ENCODE measurements around the gene SPNS2. TPM values are rescaled to one million over a fixed set of nuclear protein-coding genes. Genes with fewer than 3 reads are reported as not detected.

SPNS2 gene
- total RNA-seq, 1 experiment from 2014 or later = 1.6 TPM

DNA sequence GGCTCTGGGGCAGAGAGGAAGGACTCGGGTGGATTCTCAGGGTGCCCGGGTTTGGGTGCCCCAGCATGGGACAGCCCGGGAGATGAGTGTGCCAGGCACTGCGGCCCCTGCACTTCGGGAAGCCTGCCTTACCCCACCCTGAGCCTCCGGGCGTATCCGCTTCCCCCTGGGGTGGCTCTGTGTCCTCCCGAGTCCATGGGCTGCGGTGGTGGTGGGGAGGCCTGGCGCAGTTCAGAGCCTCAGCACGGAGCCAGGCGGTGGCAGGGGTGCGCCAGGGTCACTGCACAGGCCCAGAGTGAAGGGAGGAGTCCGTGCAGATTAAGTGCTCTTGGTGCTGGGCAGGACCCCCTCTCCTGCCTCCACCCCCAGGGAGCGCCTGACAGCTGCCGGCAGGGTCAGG lies 35.8 kb downstream of the SPNS2 start:
- Histone ChIP-seq H3K27me3 (ENCODE audit: insufficient read depth, low read length) (no peaks in the 10 kb centered on the region), H3K9me3 (ENCODE audit: control insufficient read depth in 1 of 2, insufficient read depth in 1 of 2, low read depth in 1 of 2, low read length in 2 of 2) (no peaks in the 10 kb centered on the region), H3K4me3 (replicated peaks in 1 of 2; ENCODE audit: low read depth in 1 of 2, low read length in 2 of 2) (no peak overlapping the region), H3K9ac (ENCODE audit: low read length) (no peak overlapping the region), H3K79me2 (ENCODE audit: insufficient read depth, low read length) (no peaks in the 10 kb centered on the region), H2AFZ (ENCODE audit: low read depth, low read length, poor library complexity, severe bottlenecking) (no peak overlapping the region), H3K4me2 (ENCODE audit: low read length) (peak overlapping the region; percentile 31), H3K36me3 (ENCODE audit: control insufficient read depth in 1 of 2, insufficient read depth in 2 of 2, low read length in 2 of 2) (peaks cover 6 to 16% of the 10 kb centered on the region in 2 experiments; a peak in 3 of 4 replicates), H3K27ac (ENCODE audit: low read depth, low read length) (peak overlapping the region; percentile 6), H3K4me1 (ENCODE audit: control insufficient read depth in 1 of 2, insufficient read depth in 2 of 2, low read length in 2 of 2) (peaks cover 8 to 19% of the 10 kb centered on the region in 2 experiments; a peak in 3 of 4 replicates), H3K9me2 (ENCODE audit: insufficient read depth) (no peaks in the 10 kb centered on the region), H4K20me1 (ENCODE audit: insufficient read depth) (no peaks in the 10 kb centered on the region; the same call in 1 of the 2 replicates)
- BruUV-seq (replicated peaks) = no TSS peak
- TF ChIP-seq RAD21 (IDR thresholded peaks at IDR 0.05; ENCODE audit: low read depth) (no peak), CBX3 (IDR thresholded peaks at IDR 0.05; ENCODE audit: low read depth) (no peak), EGR1 (IDR thresholded peaks at IDR 0.05; ENCODE audit: low read depth) (no peak), SP1 (IDR thresholded peaks at IDR 0.05; ENCODE audit: low read depth) (no peak)
- ATAC-seq (peak; percentile 20), DNase-seq (ENCODE audit: low read depth, low spot score) (no peak)
- ChIA-PET RAD21 (ENCODE audit: low non-redundant PET in 1 of 2, low total read pairs in 2 of 2, uncharacterized antibody in 2 of 2, unreplicated experiment in 2 of 2) (interaction anchor here in 1 of 2 experiments (1.1 kb wide), 1 partner anchor 114 kb away, joined by 3 read pairs; no protein-coding TSS in a partner anchor), CTCF (interaction anchor here (1.1 kb wide), 1 partner anchor 113 kb away, joined by 3 read pairs; no protein-coding TSS in a partner anchor), POLR2A (no interaction called here)
- intact Hi-C loops (cut with micrococcal nuclease) = loop anchor here (5.0 kb wide), 1 partner anchor 112 kb away; no protein-coding TSS in a partner anchor

DNA sequence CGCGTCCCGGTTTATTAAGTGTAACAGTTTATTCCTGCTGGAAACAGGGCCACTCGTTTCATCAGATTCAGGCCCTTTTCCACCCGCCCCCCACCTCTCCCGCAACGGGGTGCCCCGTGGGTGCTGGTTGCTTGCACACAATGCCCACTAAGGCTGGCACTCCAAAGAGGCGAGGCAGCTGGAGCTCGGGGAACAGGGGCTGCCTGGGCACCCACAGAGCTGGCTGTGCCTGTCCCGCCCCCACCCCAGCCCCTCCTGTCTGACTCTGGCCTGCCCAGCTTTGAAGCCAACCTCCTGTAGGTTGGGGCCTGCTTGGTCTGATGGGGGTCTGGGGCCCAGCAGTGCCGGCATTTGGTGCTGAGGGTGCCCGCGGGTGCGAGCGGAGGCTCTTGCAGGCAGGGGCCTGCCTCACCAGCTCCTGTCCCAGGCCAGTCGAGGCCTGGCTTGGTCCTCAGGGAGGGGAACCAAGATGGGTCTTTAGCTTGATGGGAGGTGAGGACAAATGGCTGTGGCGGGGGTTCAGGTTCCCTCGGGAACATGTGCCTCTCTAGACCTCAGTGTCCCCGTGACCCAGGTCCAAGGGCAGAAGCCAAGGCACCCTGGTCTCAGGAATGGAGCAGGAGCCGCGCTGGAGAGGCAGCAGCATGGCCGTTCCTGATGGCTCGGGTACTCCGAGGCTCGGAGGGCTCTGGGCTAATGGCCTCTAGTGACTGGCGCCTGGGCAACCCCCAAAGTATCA lies 36.4 kb downstream of the SPNS2 start:
- Histone ChIP-seq H3K4me2 (ENCODE audit: low read length) (0 out of 2 replicates have a peak overlapping the region, but pooled peaks have one; percentile 31), H3K4me3 (replicated peaks in 1 of 2; ENCODE audit: low read depth in 1 of 2, low read length in 2 of 2) (no peak overlapping the region), H3K36me3 (ENCODE audit: control insufficient read depth in 1 of 2, insufficient read depth in 2 of 2, low read length in 2 of 2) (peaks cover 6 to 22% of the 10 kb centered on the region in 2 experiments; a peak in 3 of 4 replicates), H2AFZ (ENCODE audit: low read depth, low read length, poor library complexity, severe bottlenecking) (no peak overlapping the region), H3K27ac (ENCODE audit: low read depth, low read length) (peak overlapping the region; percentile 22), H3K9ac (ENCODE audit: low read length) (no peak overlapping the region), H3K27me3 (ENCODE audit: insufficient read depth, low read length) (no peaks in the 10 kb centered on the region), H3K4me1 (ENCODE audit: control insufficient read depth in 1 of 2, insufficient read depth in 2 of 2, low read length in 2 of 2) (peaks cover 8 to 19% of the 10 kb centered on the region in 2 experiments; a peak in 3 of 4 replicates), H4K20me1 (ENCODE audit: insufficient read depth) (no peaks in the 10 kb centered on the region; the same call in 1 of the 2 replicates), H3K79me2 (ENCODE audit: insufficient read depth, low read length) (no peaks in the 10 kb centered on the region), H3K9me2 (ENCODE audit: insufficient read depth) (no peaks in the 10 kb centered on the region), H3K9me3 (ENCODE audit: control insufficient read depth in 1 of 2, insufficient read depth in 1 of 2, low read depth in 1 of 2, low read length in 2 of 2) (no peaks in the 10 kb centered on the region)
- POLR2A ChIA-PET = no interaction called here
- no peak for DNase-seq (ENCODE audit: low read depth, low spot score)
- TF ChIP-seq POLR2AphosphoS5 (IDR thresholded peaks at IDR 0.05; ENCODE audit: low read depth, low read length) = no peak; the same call in 1 of the 2 replicates
- TF ChIP-seq CEBPB (IDR thresholded peaks at IDR 0.05; ENCODE audit: low read depth) = no peak
- TF ChIP-seq, protein P1, sequence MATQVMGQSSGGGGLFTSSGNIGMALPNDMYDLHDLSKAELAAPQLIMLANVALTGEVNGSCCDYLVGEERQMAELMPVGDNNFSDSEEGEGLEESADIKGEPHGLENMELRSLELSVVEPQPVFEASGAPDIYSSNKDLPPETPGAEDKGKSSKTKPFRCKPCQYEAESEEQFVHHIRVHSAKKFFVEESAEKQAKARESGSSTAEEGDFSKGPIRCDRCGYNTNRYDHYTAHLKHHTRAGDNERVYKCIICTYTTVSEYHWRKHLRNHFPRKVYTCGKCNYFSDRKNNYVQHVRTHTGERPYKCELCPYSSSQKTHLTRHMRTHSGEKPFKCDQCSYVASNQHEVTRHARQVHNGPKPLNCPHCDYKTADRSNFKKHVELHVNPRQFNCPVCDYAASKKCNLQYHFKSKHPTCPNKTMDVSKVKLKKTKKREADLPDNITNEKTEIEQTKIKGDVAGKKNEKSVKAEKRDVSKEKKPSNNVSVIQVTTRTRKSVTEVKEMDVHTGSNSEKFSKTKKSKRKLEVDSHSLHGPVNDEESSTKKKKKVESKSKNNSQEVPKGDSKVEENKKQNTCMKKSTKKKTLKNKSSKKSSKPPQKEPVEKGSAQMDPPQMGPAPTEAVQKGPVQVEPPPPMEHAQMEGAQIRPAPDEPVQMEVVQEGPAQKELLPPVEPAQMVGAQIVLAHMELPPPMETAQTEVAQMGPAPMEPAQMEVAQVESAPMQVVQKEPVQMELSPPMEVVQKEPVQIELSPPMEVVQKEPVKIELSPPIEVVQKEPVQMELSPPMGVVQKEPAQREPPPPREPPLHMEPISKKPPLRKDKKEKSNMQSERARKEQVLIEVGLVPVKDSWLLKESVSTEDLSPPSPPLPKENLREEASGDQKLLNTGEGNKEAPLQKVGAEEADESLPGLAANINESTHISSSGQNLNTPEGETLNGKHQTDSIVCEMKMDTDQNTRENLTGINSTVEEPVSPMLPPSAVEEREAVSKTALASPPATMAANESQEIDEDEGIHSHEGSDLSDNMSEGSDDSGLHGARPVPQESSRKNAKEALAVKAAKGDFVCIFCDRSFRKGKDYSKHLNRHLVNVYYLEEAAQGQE (IDR thresholded peaks at IDR 0.05; ENCODE audit: low read depth) = no peak
- TF ChIP-seq SP1 (IDR thresholded peaks at IDR 0.05; ENCODE audit: low read depth) = no peak
- TF ChIP-seq SIN3A (IDR thresholded peaks at IDR 0.05; ENCODE audit: low read depth) = no peak
- TF ChIP-seq CBX3 (IDR thresholded peaks at IDR 0.05; ENCODE audit: low read depth) = no peak
- CTCF ChIA-PET = no interaction called here
- peak; percentile 10 for ATAC-seq
- intact Hi-C loops (cut with micrococcal nuclease) = loop anchor here (5.0 kb wide), 1 partner anchor 113 kb away; no protein-coding TSS in a partner anchor
- no TSS peak for BruUV-seq (replicated peaks)
- RAD21 ChIA-PET (ENCODE audit: low non-redundant PET in 1 of 2, low total read pairs in 2 of 2, uncharacterized antibody in 2 of 2, unreplicated experiment in 2 of 2) = interaction anchor here in 1 of 2 experiments (1.1 kb wide), 1 partner anchor 114 kb away, joined by 3 read pairs; no protein-coding TSS in a partner anchor

All from HCT116 (cell line).